Erythroblast (primary cell): ENCODE measurements around the gene AP3S2.
"Not testable (repeated sequence)": the region's sequence is repeated elsewhere in the genome, so short reads cannot be mapped to it uniquely, and the experiment has no call there.

ENCODE experiments used
- DNase-seq, 2 experiments: peaks; one replicate each; lab custom pipeline; 2025; lab: John Stamatoyannopoulos, UW
- GATA1 ChIP-seq: IDR thresholded peaks from 2 replicates; pipeline ENCODE4 v1.6.1; 2011; ENCODE audit warnings: low read depth, mild to moderate bottlenecking, control low read depth, low read length, moderate library complexity
- POLR2A ChIP-seq: IDR thresholded peaks from 2 replicates; pipeline ENCODE4 v1.6.1; 2011; ENCODE audit warnings: mild to moderate bottlenecking, low read length

The AP3S2 gene

GRCh38 chr15:89898146-89898545 is 4.4 kb upstream of the AP3S2 start:
- TF ChIP-seq GATA1 (no peak), POLR2A (no peak)
- no peak for DNase-seq

GRCh38 chr15:89893027-89893426 is 767 bp downstream of the AP3S2 start:
- no peak for TF ChIP-seq POLR2A
- TF ChIP-seq GATA1 = no peak
- DNase-seq = peak; percentile 23 to 51

GRCh38 chr15:89888214-89888804 is 5.5 kb downstream of the AP3S2 start:
- TF ChIP-seq POLR2A (no peak), GATA1 (no peak)
- DNase-seq = peak; percentile 36 to 37

- no peak for DNase-seq
- no peak for TF ChIP-seq POLR2A
- TF ChIP-seq GATA1 = no peak
Observed at GRCh38 chr15:89885611-89886010, 8.2 kb downstream of the AP3S2 start.

GRCh38 chr15:89885179-89885578 is 8.6 kb downstream of the AP3S2 start:
- DNase-seq = not testable (repeated sequence)

GRCh38 chr15:89883518-89883917 is 10.3 kb downstream of the AP3S2 start:
- TF ChIP-seq GATA1 (no peak), POLR2A (no peak)
- no peak for DNase-seq

GRCh38 chr15:89880727-89881126 is 13.1 kb downstream of the AP3S2 start:
- DNase-seq = no peak
- TF ChIP-seq GATA1 = no peak
- TF ChIP-seq POLR2A = no peak

GRCh38 chr15:89878323-89878722 is 15.5 kb downstream of the AP3S2 start:
- TF ChIP-seq GATA1 (no peak), POLR2A (no peak)
- DNase-seq = no peak

GRCh38 chr15:89877083-89877425 is 16.7 kb downstream of the AP3S2 start:
- no peak for TF ChIP-seq POLR2A
- no peak for TF ChIP-seq GATA1
- DNase-seq = no peak

- TF ChIP-seq GATA1 = no peak
- no peak for TF ChIP-seq POLR2A
- no peak for DNase-seq
Observed at GRCh38 chr15:89876396-89877082, 17.3 kb downstream of the AP3S2 start.

GRCh38 chr15:89875741-89876140 is 18.1 kb downstream of the AP3S2 start:
- no peak for DNase-seq
- no peak for TF ChIP-seq POLR2A
- no peak for TF ChIP-seq GATA1

GRCh38 chr15:89874926-89875564 is 18.7 kb downstream of the AP3S2 start:
- DNase-seq = peak; percentile 78 to 84
- TF ChIP-seq POLR2A = no peak
- no peak for TF ChIP-seq GATA1

- no peak for TF ChIP-seq GATA1
- no peak for TF ChIP-seq POLR2A
- no peak for DNase-seq
Observed at GRCh38 chr15:89870688-89871288, 23.0 kb downstream of the AP3S2 start.

- no peak for DNase-seq
Observed at GRCh38 chr15:89870006-89870405, 23.8 kb downstream of the AP3S2 start.

GRCh38 chr15:89869490-89869889 is 24.3 kb downstream of the AP3S2 start:
- not testable (repeated sequence) for DNase-seq

More at GRCh38 chr15:89870006-89870405, 23.8 kb downstream of the AP3S2 start:
- TF ChIP-seq POLR2A = no peak
- no peak for TF ChIP-seq GATA1
